HG03521 (cell line): ENCODE results near the gene WBP2.

Source experiments
- ATAC-seq: cut with Tn5 transposase; IDR thresholded peaks from one replicate; pipeline ENCODE4 v1.9.1; 2021; ENCODE audit warnings: mild to moderate bottlenecking, moderate library complexity; ENCODE audit not compliant: unreplicated experiment

WBP2 gene

DNA sequence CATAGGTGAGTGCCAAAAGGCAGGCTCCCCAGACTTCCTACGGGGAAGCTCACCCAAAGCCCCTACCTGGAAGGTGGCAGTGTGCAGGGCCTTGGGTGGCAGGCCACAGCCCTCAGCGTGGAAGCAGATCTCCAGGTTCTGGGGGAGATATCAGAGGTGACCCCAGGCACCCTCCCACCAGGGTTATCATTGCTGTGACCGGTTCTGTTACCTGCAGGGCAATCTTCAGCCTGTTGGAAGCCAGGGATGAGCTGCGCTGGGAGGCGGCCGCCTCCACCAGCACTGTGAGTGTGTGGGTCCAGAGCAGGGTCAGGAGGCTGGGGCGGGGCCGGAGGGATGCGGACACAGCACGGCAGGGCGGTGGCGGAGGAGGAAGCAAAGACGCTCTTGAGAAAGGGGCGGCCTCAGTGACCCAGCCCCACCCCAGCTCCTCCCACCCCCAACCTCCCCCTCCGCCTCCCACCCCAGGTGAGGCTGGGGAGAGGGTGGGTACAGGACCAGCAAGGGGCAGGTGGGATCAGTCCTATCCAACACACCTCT lies 24.0 kb downstream of the WBP2 start:
- no peak for ATAC-seq

DNA sequence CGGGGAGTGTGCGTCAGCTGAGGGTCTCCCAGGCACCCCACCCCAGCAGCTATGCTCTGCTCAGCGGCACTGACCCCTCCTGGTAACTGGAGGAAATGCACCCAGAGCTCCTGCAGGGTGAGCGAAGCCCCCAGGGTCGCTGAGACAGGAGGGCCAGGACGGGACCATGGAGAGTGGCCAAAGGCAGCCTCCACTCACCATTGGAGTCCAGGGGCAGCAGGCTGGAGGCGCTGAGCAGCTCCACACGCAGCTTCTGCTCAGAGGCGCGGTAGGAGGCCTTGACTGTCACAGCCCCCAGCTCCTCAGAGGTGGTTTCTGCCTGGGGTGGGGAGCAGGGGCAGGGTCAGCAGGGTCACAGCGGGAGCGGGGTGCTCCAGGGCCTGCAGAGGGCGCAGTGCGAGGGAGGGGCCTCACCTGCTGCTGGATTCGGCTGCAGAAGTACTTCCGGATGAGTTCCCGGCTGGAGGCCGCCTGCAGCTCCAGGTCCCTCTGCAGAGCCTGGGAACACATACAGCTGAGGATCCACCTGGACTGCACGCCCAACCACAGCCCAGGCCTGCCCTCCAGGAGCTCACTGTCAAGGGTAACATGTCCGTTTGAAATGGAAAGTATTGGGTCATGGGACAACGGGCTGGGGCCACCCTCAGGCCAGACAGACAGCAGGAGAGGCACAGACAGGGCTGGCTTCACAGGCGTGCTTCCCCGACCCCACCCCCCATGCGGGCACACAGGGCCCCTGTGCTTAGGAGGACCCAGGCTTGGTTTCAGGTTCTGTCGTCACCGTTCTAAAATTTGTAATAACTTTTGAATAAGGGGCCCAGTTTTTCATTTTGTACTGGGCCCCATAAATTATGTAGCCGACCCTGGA lies 24.7 kb downstream of the WBP2 start:
- ATAC-seq, result no peak

GRCh38 chr17:75829747-75830146 lies 25.4 kb downstream of the WBP2 start:
- no peak for ATAC-seq

- no peak for ATAC-seq
Measured at GRCh38 chr17:75828741-75829140, 26.4 kb downstream of the WBP2 start.

DNA sequence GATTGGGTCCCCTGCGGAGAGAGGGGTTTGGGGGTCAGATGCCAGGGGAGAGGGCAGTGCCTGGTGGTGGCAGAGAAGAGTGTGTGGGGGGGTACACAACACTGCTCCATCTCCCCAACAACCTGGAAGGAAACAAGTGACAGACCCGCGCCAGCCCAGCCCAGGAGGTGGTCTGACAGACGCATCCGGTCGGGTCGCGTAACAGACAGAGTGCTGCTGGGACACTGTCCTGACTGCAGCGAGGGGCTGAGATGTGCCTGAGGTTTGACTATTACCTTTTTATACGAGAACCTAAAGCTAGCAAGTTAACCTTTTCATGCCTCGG lies 27.1 kb downstream of the WBP2 start:
- ATAC-seq, result no peak

- no peak for ATAC-seq
Measured at GRCh38 chr17:75827308-75828075, 27.6 kb downstream of the WBP2 start.

GRCh38 chr17:75826561-75827307 lies 28.4 kb downstream of the WBP2 start:
- ATAC-seq, result no peak

GRCh38 chr17:75825748-75826370 lies 29.3 kb downstream of the WBP2 start:
- no peak for ATAC-seq

DNA sequence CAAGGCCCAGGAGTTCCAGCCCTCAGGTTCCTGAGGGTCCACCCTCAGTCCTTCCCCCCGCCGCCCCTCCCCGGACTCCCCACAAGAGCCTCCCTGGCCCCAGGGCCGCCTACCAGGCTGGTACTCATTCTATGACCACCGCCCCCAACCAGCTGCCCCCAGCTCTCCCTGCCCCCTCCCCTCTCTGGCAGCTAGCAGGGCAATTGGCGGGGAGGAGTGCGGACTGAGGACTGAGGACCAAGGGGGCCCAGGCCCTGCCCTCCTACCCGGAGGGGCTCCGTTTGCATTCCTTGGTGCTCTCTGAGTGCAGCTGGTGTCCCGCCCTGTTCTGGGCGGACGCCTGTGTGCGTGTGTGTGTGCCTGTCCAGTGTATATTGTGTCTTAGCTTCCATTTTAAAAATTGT lies 30.0 kb downstream of the WBP2 start:
- no peak for ATAC-seq

DNA sequence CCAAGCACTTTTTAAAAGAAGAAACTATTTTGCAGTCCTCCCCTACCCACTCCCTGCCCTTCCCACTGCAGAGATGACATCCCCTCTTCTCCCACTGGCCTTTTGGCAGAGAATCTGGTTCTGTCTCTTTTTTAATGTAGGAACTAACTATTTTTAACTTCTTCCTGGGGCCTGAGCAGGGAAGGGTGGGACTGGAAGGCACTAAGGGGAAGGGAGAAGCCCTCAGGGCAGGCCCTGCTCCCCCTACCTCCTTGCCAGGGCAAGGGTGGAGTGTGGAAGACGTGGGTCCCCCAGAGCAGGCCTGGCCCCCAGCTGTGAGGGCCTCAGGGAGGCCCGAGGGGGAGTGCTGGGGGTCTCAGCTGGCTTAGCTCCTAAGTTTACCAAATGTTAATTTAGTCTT lies 30.5 kb downstream of the WBP2 start:
- ATAC-seq, result no peak

DNA sequence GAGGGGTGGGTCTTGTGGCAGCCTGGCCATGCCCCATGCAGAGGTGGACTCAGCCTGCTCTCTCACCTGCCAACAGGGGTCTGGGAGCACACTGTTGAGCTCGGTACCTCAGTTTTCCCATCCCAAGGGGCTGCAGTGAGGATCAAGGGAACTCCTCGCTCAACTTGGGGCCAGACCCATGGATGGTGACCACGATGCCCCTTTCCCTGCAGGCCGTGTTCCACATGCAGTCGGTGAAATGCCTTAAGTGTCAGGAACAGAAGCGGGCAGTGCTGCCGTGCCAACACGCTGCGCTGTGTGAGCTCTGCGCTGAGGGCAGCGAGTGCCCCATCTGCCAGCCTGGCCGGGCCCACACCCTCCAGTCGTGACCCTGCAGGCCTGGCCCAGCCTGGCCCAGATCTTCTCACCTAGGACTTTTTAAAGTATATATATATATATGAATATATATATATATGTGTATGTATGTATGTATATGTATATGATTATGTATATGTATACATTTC lies 31.0 kb downstream of the WBP2 start:
- ATAC-seq, result no peak

GRCh38 chr17:75823257-75824041 lies 31.7 kb downstream of the WBP2 start:
- ATAC-seq, result no peak

DNA sequence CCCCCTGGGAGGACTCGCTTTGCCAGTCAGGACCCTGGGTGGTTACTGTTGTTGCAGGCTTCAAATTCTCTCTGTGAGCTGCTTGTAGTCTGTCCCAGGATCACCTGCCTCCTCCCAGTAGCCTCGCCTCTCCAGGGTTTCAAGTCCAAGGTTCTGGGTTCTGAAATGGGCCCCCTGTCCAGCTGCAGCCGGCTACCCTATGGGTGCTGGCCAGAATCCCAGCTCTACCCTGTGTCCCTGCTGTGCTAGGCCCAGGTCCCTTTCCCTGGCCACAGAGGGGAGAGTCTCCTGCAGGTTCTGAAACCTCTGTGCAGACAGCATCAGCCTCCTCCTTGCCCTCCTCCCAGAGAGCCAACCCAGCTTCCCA lies 32.4 kb downstream of the WBP2 start:
- ATAC-seq, result no peak

DNA sequence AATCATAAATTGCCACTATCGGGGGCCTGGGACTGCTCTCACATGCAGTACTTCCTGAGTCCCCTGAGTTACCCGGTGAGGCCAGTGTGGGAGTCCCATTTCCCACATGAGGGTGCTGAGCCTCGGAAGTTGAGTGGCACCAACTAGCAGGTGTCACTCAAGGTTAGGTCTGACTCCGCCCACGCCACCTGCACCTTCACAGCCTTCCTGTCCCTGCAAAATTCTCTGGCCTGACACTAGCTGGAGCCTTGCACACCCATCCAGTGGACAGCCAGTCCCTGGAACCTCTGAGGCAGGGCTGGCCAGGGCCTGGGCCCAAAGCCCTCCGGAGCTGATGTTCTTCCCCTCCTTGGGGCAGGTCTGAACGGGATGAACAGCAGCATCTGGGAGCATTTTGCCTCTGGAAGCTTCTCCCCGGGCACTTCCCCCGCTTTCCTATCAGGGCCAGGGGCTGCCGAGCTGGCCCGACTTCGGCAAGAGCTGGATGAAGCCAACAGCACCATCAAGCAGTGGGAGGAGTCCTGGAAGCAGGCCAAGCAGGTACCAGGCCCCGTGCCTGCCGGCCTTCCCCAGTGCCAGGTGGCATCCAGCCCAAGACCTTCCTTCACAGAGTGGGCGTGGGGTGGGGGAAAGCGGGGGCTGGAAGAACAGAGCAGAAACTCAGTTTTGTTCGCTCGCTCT lies 32.9 kb downstream of the WBP2 start:
- ATAC-seq, result no peak

DNA sequence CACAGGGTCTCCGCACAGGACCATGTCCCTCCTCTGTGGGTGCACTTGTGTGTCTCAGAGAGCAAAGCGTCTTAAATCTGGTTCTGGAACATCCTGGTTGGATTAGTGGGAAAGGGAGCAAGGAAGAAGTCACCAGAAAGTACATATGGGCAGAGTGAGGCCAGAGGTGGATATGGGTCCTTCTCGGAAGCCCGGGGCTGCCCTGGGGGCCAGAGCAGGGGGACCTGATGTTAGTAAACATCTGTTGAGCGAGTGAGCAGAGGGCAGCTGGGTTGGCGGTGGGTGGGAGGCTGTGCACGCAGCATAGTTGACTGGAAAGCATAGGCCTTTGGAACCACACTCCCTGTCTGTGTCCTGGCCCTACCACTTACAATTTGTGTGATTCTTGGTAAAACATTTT lies 33.6 kb downstream of the WBP2 start:
- no peak for ATAC-seq

DNA sequence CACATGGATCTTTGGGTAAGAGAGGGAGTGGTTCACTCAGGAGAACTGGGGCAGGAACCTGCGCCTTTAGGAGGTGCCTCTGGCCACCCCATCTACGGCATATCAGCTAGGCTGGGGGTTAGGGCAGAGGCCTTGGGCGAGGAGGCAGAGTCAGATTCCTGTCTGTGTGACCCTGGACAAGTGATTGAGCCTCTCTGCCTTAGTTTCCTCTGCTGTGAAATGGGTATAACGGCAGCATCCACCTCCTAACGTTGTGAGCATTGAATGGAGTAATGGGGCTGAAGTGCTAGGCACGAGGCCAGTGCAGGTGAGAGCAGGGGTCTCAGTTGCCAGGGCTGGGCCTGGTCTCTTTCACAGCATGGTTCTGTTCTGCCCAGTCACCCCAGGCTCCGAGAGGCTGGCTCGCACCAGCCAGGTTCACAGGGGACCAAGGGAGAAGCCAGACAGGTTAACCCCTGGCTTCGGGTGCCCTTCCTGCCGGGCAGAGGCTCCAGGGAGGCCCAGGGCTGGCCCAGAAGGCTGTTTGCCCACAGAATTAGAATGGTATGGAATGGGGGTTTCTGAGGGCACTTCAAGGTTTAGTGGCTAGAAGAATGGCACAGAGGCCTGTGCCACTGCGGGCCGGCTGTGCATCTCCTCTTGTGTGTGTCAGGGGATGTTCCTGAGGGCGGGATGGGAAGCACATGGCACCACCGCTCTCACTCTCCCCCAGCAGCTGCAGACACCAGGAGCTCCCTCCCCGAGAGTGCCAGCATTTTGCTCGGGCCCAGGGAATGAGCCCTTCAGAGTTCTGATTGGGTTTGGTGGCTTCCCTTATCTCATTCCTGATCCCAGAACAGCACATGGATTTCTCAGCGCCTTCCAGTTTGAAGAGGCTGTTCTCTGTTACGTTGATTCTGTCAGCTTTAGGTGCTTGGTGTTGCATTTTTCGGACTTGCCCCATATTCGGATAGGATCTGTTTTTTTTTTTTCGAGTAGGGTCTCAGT lies 34.7 kb downstream of the WBP2 start:
- ATAC-seq, result no peak

GRCh38 chr17:75819678-75820077 lies 35.5 kb downstream of the WBP2 start:
- no peak for ATAC-seq

DNA sequence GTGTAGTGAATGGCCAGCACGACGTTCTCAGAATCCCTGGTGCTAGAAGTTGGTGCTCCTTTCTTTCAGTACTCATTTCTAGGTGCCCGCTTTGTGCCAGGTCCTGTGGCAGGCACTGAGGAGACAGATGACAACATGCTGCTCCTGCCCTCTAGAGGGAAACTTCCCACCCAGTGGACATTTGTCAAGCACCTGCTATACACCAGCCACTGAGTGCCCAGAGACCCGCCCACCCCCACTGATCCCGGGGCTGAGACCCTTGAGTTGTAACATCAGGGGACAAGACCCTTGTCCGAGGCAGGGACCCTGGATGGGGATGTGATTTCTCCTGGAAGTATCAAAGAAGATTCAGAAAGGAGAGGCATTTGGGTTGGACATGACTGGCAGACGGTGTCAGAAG lies 36.0 kb downstream of the WBP2 start:
- ATAC-seq, result no peak
